Common myeloid progenitor, CD34-positive (primary cell): ENCODE results near the gene ADI1.

Experiments used
- CTCF ChIA-PET: fragments of 350-600 bp; sonication (Branson Sonifier 250); formaldehyde crosslinking; loops from one replicate; lab custom pipeline; 2021; ENCODE audit warnings: antibody characterized with exemption; lab: Charles Lee
- POLR2A ChIA-PET: fragments of 350-600 bp; sonication (Branson Sonifier 250); formaldehyde crosslinking; loops from one replicate; lab custom pipeline; 2021; ENCODE audit warnings: antibody characterized with exemption; lab: Charles Lee
- DNase-seq, 3 donors: peaks; one replicate each; pipeline versions ENCODE4 v3.0.0 to v3.0.0-alpha.2; 2013
- H3K27ac ChIP-seq, 2 experiments: 1 replicate in 1 of 2; 2 replicates in 1 of 2; pipeline ENCODE4 v1.7.0; 2013; ENCODE audit warnings: inconsistent platforms in 2 of 2, low read length in 2 of 2, mild to moderate bottlenecking in 2 of 2, low read depth in 1 of 2, moderate library complexity in 1 of 2; ENCODE audit not compliant: severe bottlenecking in 2 of 2, insufficient read depth in 1 of 2, poor library complexity in 1 of 2
- H3K27me3 ChIP-seq, 5 experiments: replicated peaks in 2 of 5; 1 replicate in 3 of 5; 2 replicates in 2 of 5; pipeline versions ENCODE4 v1.6.1 to v1.7.0; 2013; ENCODE audit warnings: low read length in 4 of 5, mild to moderate bottlenecking in 2 of 5, moderate library complexity in 2 of 5, inconsistent platforms in 1 of 5; ENCODE audit not compliant: insufficient read depth in 5 of 5, control insufficient read depth in 4 of 5
- H3K36me3 ChIP-seq, 4 experiments: 1 replicate in 2 of 4; 2 replicates in 2 of 4; pipeline versions ENCODE4 v1.6.1 to v1.7.0; 2013; ENCODE audit warnings: low read length in 3 of 4, control low read depth in 1 of 4, mild to moderate bottlenecking in 1 of 4; ENCODE audit not compliant: control insufficient read depth in 4 of 4, insufficient read depth in 4 of 4
- H3K4me1 ChIP-seq, 4 experiments: 1 replicate in 3 of 4; 2 replicates in 1 of 4; pipeline versions ENCODE4 v1.6.1 to v1.7.1; 2013; ENCODE audit warnings: low read length in 3 of 4, mild to moderate bottlenecking in 3 of 4, control low read depth in 1 of 4, inconsistent platforms in 1 of 4, moderate library complexity in 1 of 4; ENCODE audit not compliant: control insufficient read depth in 4 of 4, insufficient read depth in 4 of 4; ENCODE audit errors: control extremely low read depth in 1 of 4
- H3K4me3 ChIP-seq, 7 experiments: 1 replicate in 4 of 7; 2 replicates in 3 of 7; pipeline versions ENCODE4 v1.5.1 to v1.7.0; 2013; ENCODE audit warnings: mild to moderate bottlenecking in 7 of 7, low read length in 6 of 7, moderate library complexity in 6 of 7, inconsistent platforms in 2 of 7, low read depth in 2 of 7, control low read depth in 1 of 7; ENCODE audit not compliant: insufficient read depth in 4 of 7, control insufficient read depth in 1 of 7; ENCODE audit errors: extremely low read depth in 1 of 7
- H3K9me3 ChIP-seq, 5 experiments: 1 replicate in 4 of 5; 2 replicates in 1 of 5; pipeline versions ENCODE4 v1.6.1 to v1.7.1; 2013; ENCODE audit warnings: low read length in 4 of 5, mild to moderate bottlenecking in 2 of 5, inconsistent platforms in 1 of 5, low read depth in 1 of 5, moderate library complexity in 1 of 5; ENCODE audit not compliant: control insufficient read depth in 4 of 5, insufficient read depth in 2 of 5; ENCODE audit errors: control extremely low read depth in 1 of 5
- WGBS: methylation state at CpG from one replicate; pipeline ENCODE4 v1.1.5; 2013; ENCODE audit not compliant: insufficient coverage; 5-methylcytosine and 5-hydroxymethylcytosine counted together

The ADI1 gene

GRCh38 chr2:3536682-3537632 is 17.6 kb upstream of the ADI1 start:
- Histone ChIP-seq H3K27ac (peak overlapping the region in 1 of 2 experiments; percentile 79), H3K4me1 (peaks cover 0 to 5% (median 0%) of the 10 kb centered on the region in 4 experiments), H3K4me3 (peak overlapping the region in 6 of 7 experiments; percentile 30 to 78 (median 50)), H3K27me3 (no peaks in the 10 kb centered on the region), H3K9me3 (peaks cover 0 to 2% (median 0%) of the 10 kb centered on the region in 5 experiments), H3K36me3 (peaks cover 0 to 16% (median 13%) of the 10 kb centered on the region in 4 experiments)
- POLR2A ChIA-PET: no interaction called here
- WGBS: 90% methylated on average over 9 of the region's 16 CpGs
- DNase-seq: peak in 2 of 3 donors; percentile 43 to 48
- CTCF ChIA-PET: interaction anchor here (0.7 to 0.8 kb wide), 2 partner anchors 15 to 43 kb away, joined by 3 read pairs; no protein-coding TSS in a partner anchor

DNA sequence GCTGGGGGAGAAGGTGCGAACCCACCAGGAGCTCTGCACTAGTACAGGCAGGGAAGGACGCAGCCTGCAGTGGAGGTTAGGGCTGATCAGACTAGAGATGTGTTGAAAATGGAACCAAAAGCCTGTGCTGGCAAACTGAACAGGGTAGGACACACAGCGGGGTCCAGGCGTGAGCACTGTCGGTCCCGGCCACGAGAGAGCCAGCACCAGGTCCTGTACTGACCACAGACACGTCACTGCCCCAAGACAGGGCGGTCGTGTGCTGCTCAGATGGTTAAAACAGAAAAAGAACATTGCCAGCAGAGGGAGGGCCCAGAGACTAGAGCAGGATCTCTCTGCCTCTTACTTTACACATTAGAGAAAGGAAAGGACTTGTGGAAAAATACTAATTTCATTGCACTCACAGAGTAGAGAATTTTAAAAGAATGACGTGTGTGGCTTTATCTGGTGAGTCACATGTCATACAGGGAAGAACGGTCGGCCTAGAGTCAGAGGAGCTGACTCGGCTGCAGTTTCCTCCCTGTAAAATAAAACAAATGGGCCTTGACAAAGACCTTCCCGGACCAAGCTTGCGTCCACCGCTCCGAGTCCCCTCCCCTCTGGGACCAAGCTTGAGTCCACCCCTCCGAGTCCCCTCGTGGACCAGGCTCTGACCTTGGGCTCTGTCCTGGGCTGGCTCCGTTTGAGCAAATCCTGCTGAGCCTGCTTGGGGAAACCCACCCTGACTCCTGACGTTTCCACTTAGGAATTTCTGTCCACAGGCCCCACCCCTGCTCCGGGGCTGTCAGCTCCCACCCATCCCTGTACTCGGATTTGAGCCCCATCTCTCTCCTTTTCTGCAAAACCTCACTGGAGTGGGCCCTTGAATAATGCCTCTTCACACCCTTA is 16.7 kb upstream of the ADI1 start:
- H3K36me3 ChIP-seq: peaks cover 0 to 10% (median 7%) of the 10 kb centered on the region in 4 experiments
- ChIA-PET POLR2A (no interaction called here), CTCF (interaction anchor here (0.8 to 1.5 kb wide), 3 partner anchors 12 to 43 kb away, joined by 3 to 5 read pairs (median 3); no protein-coding TSS in a partner anchor)
- H3K9me3 ChIP-seq: peaks cover 0 to 2% (median 0%) of the 10 kb centered on the region in 5 experiments
- H3K27me3 ChIP-seq: no peaks in the 10 kb centered on the region
- H3K4me1 ChIP-seq: peaks cover 0 to 5% (median 0%) of the 10 kb centered on the region in 4 experiments
- peak overlapping the region; percentile 24 to 78 (median 44) for H3K4me3 ChIP-seq
- 79% methylated on average over 24 of the region's 24 CpGs for WGBS
- DNase-seq: peak in 1 of 3 donors; percentile 39
- peak overlapping the region in 1 of 2 experiments; percentile 79 for H3K27ac ChIP-seq

GRCh38 chr2:3535467-3535793 is 16.1 kb upstream of the ADI1 start:
- H3K4me1 ChIP-seq: peaks cover 0 to 5% (median 0%) of the 10 kb centered on the region in 4 experiments
- POLR2A ChIA-PET: no interaction called here

GRCh38 chr2:3534251-3534814 is 15.0 kb upstream of the ADI1 start:
- 97% methylated on average over 24 of the region's 24 CpGs for WGBS
- CTCF ChIA-PET: interaction anchor here (1.0 kb wide), 1 partner anchor 41 kb away, joined by 3 read pairs; no protein-coding TSS in a partner anchor
- no peaks in the 10 kb centered on the region for H3K27me3 ChIP-seq
- no peak for DNase-seq
- peaks cover 0 to 5% (median 0%) of the 10 kb centered on the region in 4 experiments for H3K4me1 ChIP-seq
- no peak overlapping the region for H3K4me3 ChIP-seq
- no peak overlapping the region for H3K27ac ChIP-seq
- POLR2A ChIA-PET: no interaction called here
- peaks cover 0 to 2% (median 0%) of the 10 kb centered on the region in 5 experiments for H3K9me3 ChIP-seq
- H3K36me3 ChIP-seq: peaks cover 0 to 5% (median 1%) of the 10 kb centered on the region in 4 experiments

More at GRCh38 chr2:3535467-3535793, 16.1 kb upstream of the ADI1 start:
- 100% methylated on average over 3 of the region's 5 CpGs for WGBS
- no peaks in the 10 kb centered on the region for H3K27me3 ChIP-seq
- H3K4me3 ChIP-seq: no peak overlapping the region
- H3K36me3 ChIP-seq: peaks cover 0 to 10% (median 7%) of the 10 kb centered on the region in 4 experiments
- H3K27ac ChIP-seq: peak overlapping the region in 1 of 2 experiments; percentile 79
- peaks cover 0 to 2% (median 0%) of the 10 kb centered on the region in 5 experiments for H3K9me3 ChIP-seq
- CTCF ChIA-PET: interaction anchor here (1.2 to 1.5 kb wide), 2 partner anchors 11 to 26 kb away, joined by 3 to 5 read pairs; no protein-coding TSS in a partner anchor
- DNase-seq: no peak

GRCh38 chr2:3533836-3534235 is 14.5 kb upstream of the ADI1 start:
- POLR2A ChIA-PET: no interaction called here
- no peaks in the 10 kb centered on the region for H3K27me3 ChIP-seq
- WGBS: 98% methylated on average over 6 of the region's 6 CpGs
- DNase-seq: no peak
- H3K4me1 ChIP-seq: peaks cover 0 to 5% (median 0%) of the 10 kb centered on the region in 4 experiments
- H3K4me3 ChIP-seq: no peak overlapping the region
- H3K27ac ChIP-seq: no peak overlapping the region
- peaks cover 0 to 4% (median 1%) of the 10 kb centered on the region in 4 experiments for H3K36me3 ChIP-seq
- peaks cover 0 to 2% (median 0%) of the 10 kb centered on the region in 5 experiments for H3K9me3 ChIP-seq
- CTCF ChIA-PET: interaction anchor here (1.0 kb wide), 1 partner anchor 40 kb away, joined by 3 read pairs; no protein-coding TSS in a partner anchor

DNA sequence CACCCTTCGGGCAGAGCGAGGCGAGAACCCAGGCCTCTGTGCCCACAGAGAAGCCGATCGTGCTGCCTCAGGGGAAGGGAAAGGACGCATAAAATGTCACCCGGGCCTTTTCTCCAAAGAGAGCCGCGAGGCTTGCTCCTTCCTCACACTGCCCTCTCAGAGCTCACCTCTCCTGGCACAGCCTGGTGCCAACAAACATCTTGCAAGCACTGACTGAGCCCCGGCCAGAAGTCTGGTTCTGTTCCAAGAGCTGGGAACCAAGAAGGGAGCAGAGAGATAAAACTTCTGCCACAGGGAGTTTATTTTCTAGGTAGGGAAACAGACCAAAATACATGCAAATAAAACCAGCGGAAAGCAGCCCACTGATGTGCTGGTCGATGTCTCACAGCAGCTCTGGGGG is 13.6 kb upstream of the ADI1 start:
- ChIA-PET CTCF (no interaction called here), POLR2A (interaction anchor here (0.6 kb wide), 1 partner anchor 24 kb away, joined by 3 read pairs; no protein-coding TSS in a partner anchor)
- 98% methylated on average over 12 of the region's 12 CpGs for WGBS
- H3K9me3 ChIP-seq: peaks cover 0 to 2% (median 0%) of the 10 kb centered on the region in 5 experiments
- H3K27me3 ChIP-seq: no peaks in the 10 kb centered on the region
- H3K4me1 ChIP-seq: peaks cover 0 to 5% (median 0%) of the 10 kb centered on the region in 4 experiments
- H3K36me3 ChIP-seq: peaks cover 0 to 4% (median 1%) of the 10 kb centered on the region in 4 experiments
- no peak overlapping the region for H3K4me3 ChIP-seq
- DNase-seq: no peak
- H3K27ac ChIP-seq: no peak overlapping the region
